CD4-positive, alpha-beta T cell treated with Interleukin-4 for 1 hour (primary cell): ENCODE measurements around the gene C4BPA.
A peak's percentile ranks its signal among the peaks of the same experiment; 100 is the strongest.

ENCODE experiments used
- DNase-seq, 2 donors: peaks; one replicate each; pipeline ENCODE4 v3.0.0-alpha.2; 2020 to 2022

The C4BPA gene

GRCh38 chr1:207103892-207104373 is at the start of gene C4BPA:
C4BPA (plus strand) TSS chr1:207104233; CDS start chr1:207113026, 8,793 bp downstream.
- no peak for DNase-seq

DNA sequence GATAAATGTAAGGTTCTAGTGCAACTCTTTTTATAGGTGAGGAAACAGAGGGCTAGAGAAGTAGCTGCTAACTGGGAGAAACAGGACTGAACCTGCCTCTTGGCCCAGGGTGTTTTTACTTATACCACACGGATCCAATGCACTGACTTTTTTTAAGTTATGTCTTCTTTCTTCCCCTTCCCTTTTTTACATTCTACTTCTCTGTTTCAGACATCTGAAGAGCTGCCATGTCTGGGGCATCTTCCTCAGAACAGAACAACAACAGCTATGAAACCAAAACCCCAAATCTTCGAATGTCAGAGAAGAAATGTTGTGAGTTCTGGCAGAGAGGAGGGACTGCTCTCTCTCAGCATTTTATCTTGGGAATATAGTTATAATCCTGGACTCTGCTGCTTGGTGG is 49.5 kb upstream of the C4BPA start:
- DNase-seq, result peak in 1 of 2 donors; percentile 34

DNA sequence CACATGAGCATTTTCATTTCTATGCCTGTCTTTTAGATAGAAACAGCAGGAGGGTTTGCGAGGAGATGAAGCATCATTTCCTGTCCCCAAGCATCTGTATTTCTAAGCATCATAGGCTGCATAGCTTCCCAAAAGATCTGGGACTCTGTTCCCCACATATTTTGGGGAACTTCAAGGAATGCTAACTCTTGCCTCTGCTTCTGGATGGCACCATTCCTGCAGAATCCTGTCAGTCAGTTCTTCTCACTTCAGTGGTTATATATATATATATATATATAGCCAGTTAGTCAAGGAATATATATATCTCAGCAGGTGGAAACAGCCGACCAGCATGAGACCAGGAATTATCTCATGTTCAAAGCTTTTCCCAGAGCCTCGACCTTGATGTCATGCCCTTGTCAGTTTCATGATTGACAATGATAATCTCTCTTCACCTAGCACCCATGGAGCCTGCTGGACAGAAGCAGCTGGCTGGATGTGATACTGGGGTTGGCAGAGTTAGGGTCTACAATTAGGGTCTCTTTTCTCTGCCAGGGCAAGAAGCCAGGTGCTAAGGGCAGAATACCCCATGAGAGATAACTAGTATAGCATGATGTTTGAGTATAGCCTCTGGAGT is 48.5 kb upstream of the C4BPA start:
- no peak for DNase-seq

- no peak for DNase-seq
Observed at GRCh38 chr1:207056673-207057072, 47.4 kb upstream of the C4BPA start.

DNA sequence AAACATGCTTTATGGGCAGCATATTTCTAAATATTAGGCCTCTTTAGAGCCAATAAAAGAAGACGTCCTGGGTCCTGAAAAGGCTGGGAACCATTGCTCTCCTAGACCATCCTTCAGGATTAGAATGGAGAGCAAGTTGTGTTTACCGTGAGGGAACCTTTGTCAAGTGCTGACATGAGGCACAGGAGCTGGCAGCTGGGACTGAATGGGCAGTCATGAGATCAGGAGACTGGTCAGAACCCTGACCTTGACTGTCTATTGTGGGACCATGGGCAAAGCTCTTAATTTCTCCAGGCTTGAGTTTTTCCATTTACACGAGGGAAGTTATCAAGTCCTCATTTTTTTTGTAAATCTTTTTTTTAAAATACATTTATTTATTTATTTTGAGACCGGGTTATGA is 45.8 kb upstream of the C4BPA start:
- no peak for DNase-seq

- no peak for DNase-seq
Observed at GRCh38 chr1:207058878-207059867, 44.9 kb upstream of the C4BPA start.

DNA sequence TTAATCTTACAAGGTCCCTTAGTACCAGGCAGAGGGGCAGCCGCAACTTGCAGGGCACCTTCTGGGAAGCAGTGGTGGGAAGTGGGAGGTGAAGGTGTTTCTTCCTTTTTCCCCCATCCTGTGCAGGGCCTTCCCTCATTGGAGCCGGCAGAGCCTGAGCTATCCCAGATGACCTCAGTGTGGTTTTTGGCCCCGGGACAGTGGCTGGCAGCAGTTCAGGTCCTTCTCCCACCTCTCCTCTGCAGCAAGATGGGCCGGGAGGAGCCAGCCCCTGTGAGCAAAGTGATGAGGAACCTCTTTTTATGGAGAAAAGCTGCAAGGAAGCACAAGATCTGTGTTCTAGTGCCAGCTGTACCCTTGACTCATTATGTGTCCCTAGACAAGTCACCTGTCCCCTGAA is 44.2 kb upstream of the C4BPA start:
- DNase-seq, result no peak

GRCh38 chr1:207060596-207060995 is 43.4 kb upstream of the C4BPA start:
- DNase-seq, result no peak

DNA sequence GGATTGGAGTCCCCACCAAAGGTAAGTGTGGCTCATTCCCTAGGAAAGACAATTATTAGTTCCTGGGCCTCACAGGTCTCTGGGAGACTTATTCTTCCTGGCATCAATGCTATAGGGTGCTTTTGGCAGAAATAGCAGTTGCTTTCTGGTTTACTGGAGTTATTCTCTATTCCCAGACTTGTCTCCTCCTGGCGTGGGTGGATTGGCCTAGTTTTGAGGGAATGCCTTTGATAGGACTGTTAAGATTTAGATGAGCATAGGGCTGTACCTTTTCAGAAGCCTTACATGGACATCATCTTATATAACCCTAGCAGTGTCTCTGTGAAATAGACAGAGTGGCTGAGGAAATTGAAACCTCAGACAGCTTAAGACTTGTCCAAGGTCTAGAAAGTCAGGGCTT is 42.0 kb upstream of the C4BPA start:
- DNase-seq, result no peak

DNA sequence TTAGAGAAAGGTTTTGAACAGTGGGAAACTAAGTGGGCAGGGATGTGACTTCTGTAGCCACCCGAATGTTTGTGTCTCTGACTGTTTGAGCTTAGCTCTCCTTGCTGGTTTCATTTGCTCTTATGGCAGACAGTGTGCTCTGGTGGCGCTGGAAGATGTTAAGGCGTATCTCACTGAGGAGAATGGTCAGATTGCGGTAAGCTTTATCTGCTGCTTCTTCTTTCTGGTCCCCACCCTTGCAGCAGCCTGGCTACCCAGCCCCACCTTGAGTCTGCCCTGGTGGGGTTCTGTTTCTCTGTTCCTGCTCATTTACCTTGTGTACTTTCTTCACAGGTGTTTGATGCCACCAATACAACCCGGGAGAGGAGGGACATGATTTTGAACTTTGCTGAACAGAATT is 41.0 kb upstream of the C4BPA start:
- DNase-seq, result no peak

- DNase-seq, result no peak
Observed at GRCh38 chr1:207064561-207064960, 39.5 kb upstream of the C4BPA start.

- no peak for DNase-seq
Observed at GRCh38 chr1:207067185-207067584, 36.8 kb upstream of the C4BPA start.

DNA sequence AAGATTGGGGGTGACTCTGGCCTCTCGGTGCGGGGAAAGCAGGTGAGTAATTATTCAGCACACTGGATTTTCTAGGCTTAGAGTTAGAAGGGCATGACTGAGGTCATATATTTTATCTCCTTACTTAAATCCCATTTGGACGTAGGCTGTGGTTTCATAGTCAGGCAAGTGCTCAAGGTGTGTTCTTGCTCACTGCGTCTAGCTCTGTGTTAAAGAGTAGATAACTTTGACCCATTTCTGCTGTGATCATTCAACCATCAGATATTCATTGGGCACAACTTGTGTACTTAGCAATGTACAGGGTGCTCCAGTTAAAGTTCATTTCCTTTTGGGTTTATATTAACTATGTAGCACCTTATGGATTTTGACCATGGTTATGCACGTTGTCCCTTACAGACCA is 36.4 kb upstream of the C4BPA start:
- DNase-seq, result no peak

DNA sequence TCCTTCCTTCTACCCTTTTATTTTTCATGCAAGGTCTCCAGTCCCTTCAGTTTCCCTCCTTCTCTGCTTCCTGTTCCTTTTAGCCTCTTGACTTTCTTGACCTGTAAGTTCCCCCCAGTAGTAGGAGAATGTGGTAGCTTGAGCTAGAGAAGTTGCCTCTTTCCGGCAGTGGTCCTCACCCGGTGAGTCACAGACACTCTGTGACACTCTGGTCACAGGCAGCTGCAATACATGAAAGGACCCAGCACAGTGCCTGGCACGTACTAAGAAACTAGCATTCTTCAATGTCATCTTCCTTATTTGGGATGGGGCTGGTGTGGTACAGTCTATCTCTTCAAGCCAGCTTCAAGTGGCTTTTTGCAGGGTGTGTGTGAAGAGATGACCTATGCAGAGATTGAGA is 35.0 kb upstream of the C4BPA start:
- DNase-seq, result peak in 1 of 2 donors; percentile 30

DNA sequence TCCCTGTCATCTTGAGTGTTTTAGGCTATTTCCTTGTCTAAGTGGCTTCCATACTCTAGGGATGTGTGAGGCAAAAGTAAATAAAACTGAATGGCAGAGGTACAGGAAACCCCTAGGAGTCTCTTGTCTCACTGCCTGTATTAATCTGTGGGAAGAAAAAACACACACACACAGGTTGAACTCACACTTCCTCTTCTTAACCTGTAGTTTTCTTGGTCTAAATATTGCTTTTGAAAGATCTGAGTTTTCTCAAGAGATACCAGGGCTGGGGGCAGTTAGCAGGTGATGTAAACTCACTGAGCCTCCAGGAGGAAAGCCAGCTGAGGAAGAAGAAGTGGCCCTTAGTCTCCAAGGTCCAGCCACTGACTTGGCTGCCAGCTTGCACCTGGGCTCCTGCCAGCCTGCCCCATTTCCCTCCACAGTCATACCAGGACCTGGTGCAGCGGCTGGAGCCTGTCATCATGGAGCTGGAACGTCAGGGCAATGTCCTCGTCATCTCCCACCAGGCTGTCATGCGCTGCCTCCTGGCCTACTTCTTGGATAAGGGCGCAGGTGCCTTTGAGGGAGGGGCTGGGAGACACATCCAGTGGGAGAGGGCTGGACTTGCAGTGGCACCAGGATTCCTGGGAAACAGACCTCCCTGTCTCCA is 34.1 kb upstream of the C4BPA start:
- no peak for DNase-seq

DNA sequence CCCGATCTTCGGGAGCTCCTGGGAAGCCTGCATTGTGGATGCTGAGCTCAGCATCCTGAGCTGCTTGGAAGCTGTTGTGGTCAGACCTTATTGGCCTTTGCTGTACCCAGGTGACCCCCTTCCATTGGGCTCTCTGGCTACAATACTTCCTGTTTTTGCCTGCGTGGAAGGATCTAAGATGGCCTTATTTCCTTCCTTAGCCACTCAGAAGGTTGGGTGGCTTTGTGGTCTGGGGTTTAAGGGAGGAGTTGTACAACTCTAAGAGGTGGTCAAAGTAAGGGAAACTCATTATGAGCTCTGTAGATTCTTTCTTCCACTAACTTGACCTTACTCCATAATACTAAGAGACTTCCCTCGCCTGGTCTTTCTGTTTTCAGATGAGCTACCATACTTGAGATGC is 33.2 kb upstream of the C4BPA start:
- DNase-seq, result no peak

GRCh38 chr1:207071426-207071825 is 32.6 kb upstream of the C4BPA start:
- no peak for DNase-seq

DNA sequence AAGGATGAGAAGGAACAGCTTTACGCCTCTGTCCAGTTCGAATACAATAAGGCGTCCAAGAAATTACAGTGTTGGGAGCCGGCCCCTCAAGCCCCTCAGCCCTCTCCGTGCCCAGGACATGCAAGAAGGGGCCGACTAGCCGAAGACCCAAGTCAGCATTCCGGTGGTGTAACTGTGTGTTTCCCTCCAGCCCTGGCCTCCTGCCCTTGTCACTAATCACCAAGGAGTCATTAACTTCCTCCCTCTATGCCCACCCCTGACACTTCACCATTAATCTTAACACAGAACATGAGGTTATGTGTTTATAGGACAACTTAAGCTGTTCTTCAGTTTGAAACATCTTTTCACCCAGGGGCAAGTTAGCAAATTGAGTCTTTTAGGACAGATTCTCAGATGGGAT is 31.8 kb upstream of the C4BPA start:
- no peak for DNase-seq

DNA sequence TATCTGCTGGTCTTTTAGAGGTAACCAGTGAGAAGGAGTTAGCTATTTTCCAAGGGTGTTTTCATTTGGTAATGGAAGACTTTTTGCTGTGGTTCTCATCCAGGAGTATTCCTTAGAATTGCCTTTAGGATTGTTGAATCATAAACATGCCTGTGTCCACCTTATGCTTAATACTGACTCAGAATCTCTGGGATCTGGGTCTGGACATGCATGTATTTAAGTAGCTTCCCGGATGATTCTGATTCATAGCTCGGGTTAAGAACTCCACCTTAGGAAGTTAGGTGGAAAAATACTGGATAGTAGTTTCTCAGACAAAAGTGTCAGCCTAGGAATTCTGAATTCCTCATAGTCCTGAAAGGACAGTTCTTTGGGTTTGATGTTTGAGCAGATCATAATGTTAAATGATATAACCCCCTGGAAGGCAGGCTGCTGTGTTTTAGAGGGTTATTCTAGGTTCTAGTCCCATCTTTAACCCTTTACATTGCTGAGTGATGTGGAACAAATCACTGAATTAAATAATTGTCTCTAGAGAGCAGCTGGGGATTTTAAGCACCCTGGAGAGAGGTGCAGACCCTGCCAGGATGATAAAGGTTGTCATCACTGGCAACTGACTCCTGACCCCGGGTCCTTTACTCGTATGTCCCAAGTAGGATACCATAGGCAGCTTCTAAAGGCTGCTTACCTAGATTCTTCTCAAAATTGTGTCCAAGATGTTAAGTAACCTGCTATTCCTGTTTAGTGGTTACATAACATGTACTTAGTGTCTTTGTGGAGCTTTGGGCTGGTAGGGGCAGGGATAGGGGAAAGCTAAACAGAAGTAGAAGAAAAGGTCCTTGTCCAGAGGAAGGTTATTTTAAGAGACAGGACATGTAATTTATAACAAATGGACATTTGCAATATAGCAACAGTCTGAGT is 29.9 kb upstream of the C4BPA start:
- DNase-seq, result no peak

DNA sequence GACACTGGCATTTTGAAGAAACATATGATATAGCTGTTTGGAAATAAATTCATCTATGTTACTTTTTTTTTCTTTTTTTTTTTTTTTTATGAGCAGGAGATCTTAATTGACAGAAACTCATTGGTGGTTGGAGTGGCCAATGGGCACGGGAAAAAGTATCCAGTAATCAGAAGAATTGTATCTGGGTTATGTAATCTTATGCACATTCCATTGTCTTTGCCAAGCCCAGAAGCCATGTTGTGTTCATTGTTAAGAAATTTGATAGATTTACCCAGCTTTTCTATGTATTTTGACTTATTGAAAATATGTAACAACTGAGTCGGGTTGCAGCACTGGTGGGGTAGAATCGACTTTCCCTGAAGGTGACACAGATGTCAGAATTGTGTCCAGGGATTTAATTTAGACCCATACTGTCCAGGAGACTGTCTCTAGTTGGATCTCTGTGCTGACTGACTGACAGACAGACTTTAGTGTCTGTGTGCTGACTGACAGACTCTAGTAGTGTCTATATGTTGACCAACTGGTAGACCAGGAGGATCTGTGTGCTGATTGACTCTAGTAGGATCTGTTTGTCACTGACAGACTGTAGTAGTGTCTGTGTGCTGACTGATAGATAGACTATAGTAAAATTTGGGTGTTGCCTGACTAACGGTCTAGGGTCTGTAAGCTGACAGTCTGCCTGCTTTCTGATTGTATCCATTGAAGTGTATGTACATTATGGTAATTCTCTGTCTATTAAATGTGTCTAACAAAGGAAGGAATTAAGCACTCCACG is 27.7 kb upstream of the C4BPA start:
- DNase-seq, result no peak

- DNase-seq, result no peak
Observed at GRCh38 chr1:207077012-207077411, 27.0 kb upstream of the C4BPA start.
